DOHH2 (cell line): ENCODE results near the gene UMAD1.

Experiments
- H3F3A ChIP-seq: fragments of 200-600 bp; sonication (generic), shearing (Covaris generic); 2 replicates; pipeline ENCODE4 v1.6.0; 2016; ENCODE audit warnings: antibody characterized with exemption, mild to moderate bottlenecking; ENCODE audit not compliant: control insufficient read depth, insufficient read depth
- H3K27ac ChIP-seq: fragments of 200-600 bp; sonication (generic); 2 replicates; pipeline ENCODE4 v1.5.1; 2014; ENCODE audit warnings: low read depth, mild to moderate bottlenecking, low read length, moderate library complexity
- H3K27me3 ChIP-seq: fragments of 200-600 bp; sonication (generic); 2 replicates; pipeline ENCODE4 v1.6.1; 2014; ENCODE audit warnings: mild to moderate bottlenecking, low read length, mixed read lengths; ENCODE audit not compliant: control insufficient read depth
- H3K36me3 ChIP-seq: fragments of 200-600 bp; sonication (generic); 2 replicates; pipeline ENCODE4 v1.6.1; 2014; ENCODE audit warnings: mild to moderate bottlenecking, low read length, moderate library complexity, mixed read lengths; ENCODE audit not compliant: control insufficient read depth
- H3K4me1 ChIP-seq: fragments of 200-600 bp; sonication (generic); 2 replicates; pipeline ENCODE4 v1.6.1; 2014; ENCODE audit warnings: mild to moderate bottlenecking, low read length, mixed read lengths; ENCODE audit not compliant: control insufficient read depth
- H3K4me2 ChIP-seq: fragments of 200-600 bp; sonication (generic); 2 replicates; pipeline ENCODE4 v1.6.0; 2014; ENCODE audit warnings: mild to moderate bottlenecking, low read length, moderate library complexity
- H3K4me3 ChIP-seq: fragments of 200-600 bp; sonication (generic); 2 replicates; pipeline ENCODE4 v1.5.1; 2014; ENCODE audit warnings: mild to moderate bottlenecking, low read length, mixed read lengths
- H3K79me2 ChIP-seq: fragments of 200-600 bp; sonication (generic); 2 replicates; pipeline ENCODE4 v1.6.1; 2014; ENCODE audit warnings: mild to moderate bottlenecking, low read length, mixed read lengths; ENCODE audit not compliant: control insufficient read depth
- H3K9me2 ChIP-seq: fragments of 200-600 bp; sonication (generic); replicated peaks from 2 replicates; pipeline ENCODE4 v1.6.1; 2014; ENCODE audit warnings: mild to moderate bottlenecking, low read length, mixed read lengths; ENCODE audit not compliant: control insufficient read depth
- H3K9me3 ChIP-seq: fragments of 200-600 bp; sonication (generic); 2 replicates; pipeline ENCODE4 v1.6.1; 2014; ENCODE audit warnings: antibody characterized with exemption, low read length, mixed read lengths; ENCODE audit not compliant: control insufficient read depth, insufficient read depth
- H4K20me1 ChIP-seq: fragments of 200-600 bp; sonication (generic); 2 replicates; pipeline ENCODE4 v1.6.0; 2014; ENCODE audit warnings: low read depth, mild to moderate bottlenecking, antibody characterized with exemption, low read length, moderate library complexity; ENCODE audit not compliant: control insufficient read depth, insufficient read depth
- EZH2phosphoT487 ChIP-seq: fragments of 200-600 bp; sonication (generic); IDR thresholded peaks from 2 replicates; pipeline ENCODE4 v1.6.1; 2017; ENCODE audit warnings: borderline replicate concordance, mild to moderate bottlenecking, antibody characterized with exemption, low read length, moderate library complexity, mixed read lengths
- TF ChIP-seq, protein P1 (sequence below): fragments of 200-600 bp; sonication (generic); IDR thresholded peaks from one replicate; pipeline ENCODE4 v1.5.1; 2014; ENCODE audit warnings: antibody characterized with exemption, mild to moderate bottlenecking, low read depth, low read length; ENCODE audit not compliant: poor library complexity, severe bottlenecking

The UMAD1 gene

DNA sequence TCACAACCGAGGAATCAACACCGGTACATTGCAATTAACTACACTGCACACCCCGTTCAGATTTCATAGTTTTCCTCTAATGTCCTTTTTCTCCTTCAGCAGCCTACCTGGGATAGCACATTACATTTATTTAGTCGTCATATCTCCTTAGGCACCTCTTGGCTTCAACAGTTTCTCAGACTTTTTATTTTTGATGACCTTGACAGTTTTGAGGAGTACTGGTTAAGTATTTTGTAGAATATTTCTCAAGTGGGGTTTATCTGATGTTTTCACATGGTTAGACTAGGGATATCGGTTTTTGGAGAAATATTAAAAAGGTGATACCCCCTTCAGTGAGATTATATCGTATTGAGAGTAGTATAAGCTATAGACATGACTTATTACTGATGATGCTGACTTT lies 241.0 kb downstream of the UMAD1 start:
- no peaks in the 10 kb centered on the region for H3K36me3 ChIP-seq
- H4K20me1 ChIP-seq, result no peaks in the 10 kb centered on the region
- H3K9me2 ChIP-seq, result no peaks in the 10 kb centered on the region
- H3K9me3 ChIP-seq, result no peaks in the 10 kb centered on the region
- H3K27me3 ChIP-seq, result no peaks in the 10 kb centered on the region
- no peaks in the 10 kb centered on the region for H3K79me2 ChIP-seq
- peaks cover 21% of the 10 kb centered on the region for H3K4me1 ChIP-seq
- H3K4me2 ChIP-seq, result no peak overlapping the region
- H3K27ac ChIP-seq, result no peak overlapping the region
- H3F3A ChIP-seq, result peaks cover 14% of the 10 kb centered on the region; the same call in 1 of the 2 replicates
- no peak overlapping the region for H3K4me3 ChIP-seq
- no peak for TF ChIP-seq EZH2phosphoT487
- TF ChIP-seq, protein P1, sequence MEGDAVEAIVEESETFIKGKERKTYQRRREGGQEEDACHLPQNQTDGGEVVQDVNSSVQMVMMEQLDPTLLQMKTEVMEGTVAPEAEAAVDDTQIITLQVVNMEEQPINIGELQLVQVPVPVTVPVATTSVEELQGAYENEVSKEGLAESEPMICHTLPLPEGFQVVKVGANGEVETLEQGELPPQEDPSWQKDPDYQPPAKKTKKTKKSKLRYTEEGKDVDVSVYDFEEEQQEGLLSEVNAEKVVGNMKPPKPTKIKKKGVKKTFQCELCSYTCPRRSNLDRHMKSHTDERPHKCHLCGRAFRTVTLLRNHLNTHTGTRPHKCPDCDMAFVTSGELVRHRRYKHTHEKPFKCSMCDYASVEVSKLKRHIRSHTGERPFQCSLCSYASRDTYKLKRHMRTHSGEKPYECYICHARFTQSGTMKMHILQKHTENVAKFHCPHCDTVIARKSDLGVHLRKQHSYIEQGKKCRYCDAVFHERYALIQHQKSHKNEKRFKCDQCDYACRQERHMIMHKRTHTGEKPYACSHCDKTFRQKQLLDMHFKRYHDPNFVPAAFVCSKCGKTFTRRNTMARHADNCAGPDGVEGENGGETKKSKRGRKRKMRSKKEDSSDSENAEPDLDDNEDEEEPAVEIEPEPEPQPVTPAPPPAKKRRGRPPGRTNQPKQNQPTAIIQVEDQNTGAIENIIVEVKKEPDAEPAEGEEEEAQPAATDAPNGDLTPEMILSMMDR, result no peak

DNA sequence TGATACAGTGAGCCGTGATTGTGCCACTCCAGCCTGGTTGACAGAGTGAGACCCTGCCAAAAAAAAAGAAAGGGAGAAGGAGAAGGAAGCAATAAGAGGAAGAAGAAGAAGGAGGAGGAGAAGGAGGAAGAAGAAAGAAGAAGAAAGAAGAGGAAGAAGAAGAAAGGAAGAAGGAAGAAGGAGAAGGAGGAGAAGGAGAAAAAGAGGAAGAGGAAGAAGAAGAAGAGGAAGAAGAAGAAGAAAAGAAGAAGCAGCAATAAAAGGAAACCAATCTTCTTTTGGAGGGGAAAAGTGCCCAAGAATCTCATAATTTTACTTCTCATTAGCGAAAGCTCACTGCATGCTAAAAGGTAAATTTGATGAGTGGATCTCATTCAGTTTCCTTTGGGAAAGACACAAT lies 242.3 kb downstream of the UMAD1 start:
- Histone ChIP-seq H3K36me3 (no peaks in the 10 kb centered on the region), H3K4me3 (peak overlapping the region; percentile 10; the same call in 1 of the 2 replicates), H3K27ac (peak overlapping the region; percentile 6; the same call in 1 of the 2 replicates), H3K9me3 (no peaks in the 10 kb centered on the region), H3K27me3 (no peaks in the 10 kb centered on the region), H3K4me1 (peaks cover 21% of the 10 kb centered on the region), H3K79me2 (no peaks in the 10 kb centered on the region), H3K4me2 (peak overlapping the region; percentile 30), H3F3A (peaks cover 14% of the 10 kb centered on the region; the same call in 1 of the 2 replicates), H3K9me2 (no peaks in the 10 kb centered on the region), H4K20me1 (no peaks in the 10 kb centered on the region)
- TF ChIP-seq, protein P1, result no peak
- TF ChIP-seq EZH2phosphoT487, result no peak

DNA sequence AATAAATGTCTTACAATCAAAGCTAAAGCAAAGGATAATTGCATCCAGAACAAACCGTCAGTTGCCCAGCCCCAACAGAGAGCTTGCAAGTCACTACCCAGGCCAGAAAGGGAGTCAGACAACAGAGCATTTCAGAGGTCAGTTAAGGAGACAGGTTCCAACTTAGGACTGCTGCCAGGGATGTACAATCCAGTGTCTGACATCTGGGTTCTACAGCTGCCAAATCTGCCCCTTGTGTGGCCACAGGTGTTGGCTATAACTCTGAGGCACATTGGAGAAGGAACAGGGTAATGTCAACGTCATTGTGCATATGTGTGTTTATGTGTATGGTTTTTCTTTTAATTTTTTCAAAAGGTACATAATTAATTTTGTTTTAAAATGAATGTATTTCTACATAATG lies 242.8 kb downstream of the UMAD1 start:
- H3K4me1 ChIP-seq, result peaks cover 21% of the 10 kb centered on the region
- H3K4me2 ChIP-seq, result peak overlapping the region; percentile 30
- no peaks in the 10 kb centered on the region for H3K9me3 ChIP-seq
- H3K9me2 ChIP-seq, result no peaks in the 10 kb centered on the region
- H3K79me2 ChIP-seq, result no peaks in the 10 kb centered on the region
- H3K27me3 ChIP-seq, result no peaks in the 10 kb centered on the region
- TF ChIP-seq, protein P1, result no peak
- no peak for TF ChIP-seq EZH2phosphoT487
- peak overlapping the region; percentile 10; the same call in 1 of the 2 replicates for H3K4me3 ChIP-seq
- H3F3A ChIP-seq, result peaks cover 14% of the 10 kb centered on the region; the same call in 1 of the 2 replicates
- no peaks in the 10 kb centered on the region for H3K36me3 ChIP-seq
- H4K20me1 ChIP-seq, result no peaks in the 10 kb centered on the region
- 0 out of 2 replicates have a peak overlapping the region, but pooled peaks have one; percentile 6 for H3K27ac ChIP-seq
